ENCODE data around the gene XRCC3.

The XRCC3 gene

DNA sequence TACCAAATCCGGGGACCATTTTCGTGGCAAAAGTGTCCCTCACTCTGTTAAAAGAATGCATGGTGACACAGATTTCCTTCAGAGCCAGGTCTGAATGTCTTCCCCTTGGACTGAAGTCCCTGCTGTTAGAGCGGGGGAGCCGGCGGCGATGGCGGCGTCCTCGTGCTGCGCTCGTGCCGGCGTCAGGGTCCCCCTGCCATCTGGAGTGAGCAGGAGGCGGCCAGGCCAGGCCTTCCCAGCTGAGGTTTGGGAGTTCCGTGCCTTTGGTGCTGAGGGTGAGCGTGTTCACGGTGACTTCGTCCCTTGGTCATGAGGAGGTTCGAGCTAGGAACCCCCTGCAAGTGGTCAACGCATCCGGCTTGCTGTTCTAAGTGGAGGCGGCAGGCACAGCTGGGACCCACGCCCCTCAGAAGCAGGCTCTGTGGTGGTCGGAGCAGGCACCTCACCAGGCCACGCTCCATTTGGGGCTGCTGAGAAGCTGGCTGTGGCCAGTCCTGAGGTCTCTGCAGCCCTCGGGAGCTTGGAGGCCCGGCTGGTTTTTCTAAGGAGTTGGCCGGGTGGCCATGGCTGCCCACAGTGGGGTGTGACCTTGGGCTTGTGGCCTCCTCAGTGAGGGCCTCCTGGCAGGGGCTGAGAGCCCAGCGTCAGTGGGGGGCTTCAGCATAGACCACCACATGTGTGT is 9.9 kb upstream of the XRCC3 start:
- no peak for DNase-seq

DNA sequence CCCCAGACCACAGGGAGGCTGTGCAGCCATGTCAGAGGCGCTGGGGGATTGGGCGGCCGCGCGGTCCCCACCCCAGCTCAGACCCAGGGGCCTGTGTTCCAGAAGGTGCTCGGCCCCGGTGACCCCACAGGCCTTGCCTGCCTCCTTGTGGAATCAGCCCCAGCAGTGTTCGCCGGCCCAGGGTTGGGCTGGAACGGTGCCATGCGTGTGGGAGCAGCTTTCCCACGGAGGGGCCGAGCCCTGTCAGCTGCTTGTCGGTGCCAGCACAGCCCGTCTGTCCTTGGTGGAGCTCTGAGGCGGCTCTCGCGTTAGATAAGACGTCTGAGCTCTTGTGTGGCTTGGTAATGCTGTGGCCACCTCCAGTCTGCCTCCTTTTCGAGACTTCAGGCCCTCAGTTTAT is 8.9 kb upstream of the XRCC3 start:
- peak; percentile 96 for DNase-seq

DNA sequence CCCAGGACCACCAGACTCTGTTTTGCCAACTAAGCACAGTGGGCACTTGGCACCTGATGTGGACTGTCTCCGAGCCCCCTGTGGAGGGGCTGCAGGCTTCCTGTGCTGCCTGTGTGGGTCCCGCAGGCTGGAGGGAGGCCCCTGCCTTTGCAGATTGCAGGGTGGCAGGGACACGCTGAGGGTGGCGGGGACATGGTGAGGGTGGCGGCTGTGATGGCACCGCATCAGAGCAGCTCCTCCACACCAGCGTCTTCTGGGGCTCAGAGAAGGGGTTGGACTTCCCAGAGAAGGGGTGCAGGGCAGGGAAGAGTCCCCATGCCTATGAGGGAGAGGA is 8.5 kb upstream of the XRCC3 start:
- DNase-seq: peak; percentile 30

DNA sequence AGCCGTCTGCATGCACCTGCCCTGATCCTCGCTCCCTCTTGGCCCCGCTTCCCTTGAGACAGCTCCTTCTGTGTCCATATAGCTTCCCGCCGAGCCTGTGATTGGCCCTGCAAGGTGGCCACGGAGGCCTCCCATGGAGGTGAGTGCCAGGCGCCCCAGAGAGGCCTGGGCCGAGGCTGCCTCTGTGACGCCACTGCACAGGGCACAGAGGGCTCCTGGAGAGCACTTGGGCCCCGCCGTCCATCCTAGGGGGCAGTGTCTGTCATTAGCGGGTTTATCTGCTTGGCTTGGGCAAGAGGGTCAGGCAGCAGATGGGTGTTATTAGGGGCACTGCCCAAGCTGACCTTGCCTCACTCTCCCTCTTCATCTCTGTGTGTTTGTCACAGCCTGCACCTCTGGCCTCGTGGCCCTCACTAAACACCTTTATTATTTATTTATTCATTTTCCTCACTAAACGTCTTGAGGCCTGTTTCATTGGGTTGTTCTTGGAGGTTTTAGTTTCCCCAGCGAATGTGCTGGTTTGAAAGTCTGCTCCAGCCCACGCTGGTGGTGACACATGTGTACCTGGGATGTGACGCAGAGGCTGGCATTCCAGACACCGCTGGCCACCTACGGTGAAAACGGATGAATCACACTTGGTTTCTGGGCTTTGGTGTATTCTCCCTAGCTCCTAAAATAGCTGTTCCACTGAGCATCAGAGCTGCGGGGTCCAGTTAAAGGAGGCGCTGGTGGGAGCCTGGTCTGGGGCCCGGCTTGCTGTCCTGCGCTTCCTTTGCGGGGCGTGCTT is 6.3 kb upstream of the XRCC3 start:
- no peak for DNase-seq

DNA sequence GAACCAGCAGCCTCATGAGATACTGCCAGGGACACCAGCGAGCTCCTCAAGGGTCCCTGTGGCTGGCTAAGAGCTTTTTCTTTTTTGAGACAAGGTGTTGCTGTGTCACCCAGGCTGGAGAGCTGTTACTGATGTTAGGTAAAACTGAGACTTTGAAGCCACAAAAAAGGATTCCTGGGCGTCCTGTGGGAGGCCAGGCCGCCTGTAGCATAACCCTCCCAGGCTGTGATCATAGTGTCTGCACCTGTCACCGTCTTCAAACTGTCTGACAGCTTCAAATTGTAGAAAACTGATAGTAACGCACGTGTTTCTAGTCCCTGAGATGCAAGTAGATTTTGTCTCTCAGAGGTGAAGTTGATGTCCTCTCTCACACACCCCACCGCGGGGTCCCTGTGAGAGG is 4.5 kb upstream of the XRCC3 start:
- DNase-seq: no peak

DNA sequence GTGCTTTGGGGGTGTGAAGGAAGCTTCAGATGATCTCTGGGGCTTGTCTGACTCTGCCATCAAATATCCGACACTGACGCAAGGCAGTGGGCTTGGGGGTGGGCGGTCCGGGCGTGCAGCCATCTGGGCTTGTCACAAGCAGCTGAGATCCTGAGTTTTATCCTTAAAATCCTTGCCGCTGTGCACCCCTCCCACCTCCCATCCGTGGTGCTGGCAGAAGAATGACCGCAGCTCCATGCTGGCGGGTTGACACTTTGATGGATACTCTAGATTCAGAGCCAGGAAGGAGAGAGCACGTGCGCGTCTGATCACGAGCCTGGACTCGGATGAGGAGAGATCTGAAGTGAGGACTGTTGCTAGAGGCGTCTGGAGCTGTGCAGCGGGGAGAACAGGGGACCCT is 3.3 kb upstream of the XRCC3 start:
- DNase-seq: no peak

DNA sequence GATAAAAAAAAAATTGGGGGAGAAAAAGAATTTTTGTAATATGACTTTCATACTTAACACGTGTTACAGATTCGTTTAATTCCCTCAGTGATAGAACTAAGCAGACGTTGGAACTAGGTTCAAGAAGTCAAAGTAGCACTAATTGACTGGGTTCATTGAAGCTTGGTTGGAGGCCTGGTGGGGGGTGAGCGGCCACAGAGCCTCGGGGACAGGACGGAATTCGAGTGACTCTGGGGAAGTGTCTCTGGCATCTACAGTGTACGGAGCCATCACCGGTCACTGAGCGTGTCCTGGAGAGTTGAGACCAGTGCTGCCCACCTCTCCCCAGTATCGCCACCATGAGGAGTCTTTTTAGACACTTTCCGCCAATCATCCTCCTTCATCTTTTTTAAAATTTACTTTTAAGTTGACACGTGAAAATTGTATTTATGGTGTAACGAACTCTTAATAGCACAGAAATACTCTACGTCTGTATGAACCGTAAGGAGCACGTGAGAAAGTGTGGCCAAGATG is 1.7 kb upstream of the XRCC3 start:
- DNase-seq: no peak

DNA sequence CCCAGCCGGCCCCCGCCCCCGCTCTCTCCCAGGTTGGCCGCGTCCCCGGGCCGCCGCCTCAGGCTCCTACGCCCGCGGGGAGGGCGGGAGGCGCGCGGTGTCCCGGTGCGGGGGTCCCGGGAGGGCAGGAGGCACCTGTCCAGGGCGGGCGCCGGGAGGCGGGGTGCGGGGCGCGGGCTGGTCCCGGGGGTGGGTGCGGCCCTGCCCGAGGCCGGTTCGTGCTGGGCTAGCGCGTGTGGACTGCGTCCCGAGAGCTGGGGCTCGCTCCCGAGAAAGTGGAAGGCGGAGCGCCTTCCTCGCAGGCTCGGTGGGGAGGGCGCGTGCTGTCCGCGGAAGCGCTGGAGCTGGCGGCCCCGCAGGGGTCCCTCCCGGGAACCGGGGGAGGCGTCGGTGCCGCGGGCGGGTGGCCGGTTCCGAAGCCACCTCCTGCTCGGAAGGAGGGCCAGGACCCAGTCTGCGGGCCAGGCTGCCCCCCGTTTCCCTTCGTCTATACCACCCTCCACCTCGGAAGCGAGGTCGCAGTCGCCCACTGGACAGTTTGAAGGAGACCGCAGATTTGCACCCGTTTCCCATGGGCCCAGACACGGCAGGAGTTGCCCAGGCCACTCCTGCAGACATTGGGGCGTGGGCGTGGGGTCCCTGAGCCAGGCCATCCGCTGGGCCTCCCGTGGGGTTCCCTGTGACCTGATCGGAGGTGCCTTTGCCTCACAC is 995 bp upstream of the XRCC3 start:
- DNase-seq: no peak

DNA sequence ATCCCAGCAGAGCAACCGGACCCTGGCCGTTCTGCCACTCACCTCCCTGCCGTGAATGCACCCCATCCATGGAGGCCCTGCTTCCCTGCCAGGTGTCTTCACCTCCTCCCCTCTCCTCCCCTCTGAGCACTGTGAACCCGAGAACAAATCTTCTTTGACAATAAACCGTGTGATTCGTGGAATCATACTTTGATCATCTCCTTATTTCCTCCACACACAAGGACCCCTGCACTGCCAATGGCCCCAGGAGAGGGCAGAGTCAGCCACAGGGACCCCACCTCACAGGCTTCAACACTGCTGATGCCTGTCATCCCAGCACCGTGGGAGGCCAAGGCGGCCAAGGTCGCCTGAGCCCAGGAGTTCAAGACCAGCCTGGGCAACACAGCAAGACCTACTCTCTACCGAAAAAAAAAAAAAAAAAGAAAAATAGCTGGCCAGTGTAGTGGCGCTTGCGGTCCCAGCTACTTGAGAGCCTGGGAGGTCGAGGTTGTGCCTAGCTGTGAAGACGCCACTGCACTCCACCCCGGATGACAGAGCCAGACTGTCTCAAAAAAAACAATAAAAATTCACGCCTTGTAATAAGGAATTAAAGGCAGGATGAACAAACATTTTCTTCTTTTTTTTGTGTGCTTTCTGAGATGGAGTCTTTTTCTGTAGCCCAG is 1.1 kb downstream of the XRCC3 start:
- DNase-seq: no peak

DNA sequence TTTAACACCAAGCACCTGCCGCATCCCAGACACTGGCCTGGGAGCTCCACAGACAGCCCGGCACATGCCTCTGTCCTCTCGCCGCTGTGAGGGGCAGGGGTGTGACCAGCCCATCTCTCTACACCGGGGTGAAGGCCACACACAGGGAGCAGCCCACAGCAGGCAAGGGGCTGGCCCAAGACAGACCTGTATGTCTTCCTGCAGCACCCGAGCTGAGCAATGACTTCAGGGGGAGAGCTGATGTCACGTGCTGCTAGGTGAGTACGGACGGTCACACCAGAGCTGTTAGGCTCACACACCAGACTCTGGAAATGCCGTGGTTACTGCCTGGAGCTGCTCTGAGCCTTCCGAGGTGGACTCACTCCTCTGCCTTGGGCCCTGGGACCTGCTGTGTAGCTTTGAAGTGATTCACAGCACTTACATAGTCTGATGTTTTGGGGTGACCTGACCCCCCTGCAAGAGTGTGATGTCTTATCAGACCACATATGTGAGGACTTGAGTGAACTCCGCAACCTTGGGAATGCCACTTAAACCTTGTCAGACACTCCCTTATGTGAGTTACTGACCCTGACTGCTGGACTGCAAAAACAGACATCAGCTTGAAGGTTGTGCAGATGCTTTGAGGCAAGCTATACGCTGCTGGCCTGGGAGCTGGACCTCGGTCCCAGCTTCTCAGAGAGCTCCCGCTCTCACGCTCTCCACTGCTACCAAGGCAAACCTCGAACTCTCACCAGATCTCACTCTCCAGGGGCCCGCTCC is 1.8 kb downstream of the XRCC3 start:
- peak; percentile 60 for DNase-seq

DNA sequence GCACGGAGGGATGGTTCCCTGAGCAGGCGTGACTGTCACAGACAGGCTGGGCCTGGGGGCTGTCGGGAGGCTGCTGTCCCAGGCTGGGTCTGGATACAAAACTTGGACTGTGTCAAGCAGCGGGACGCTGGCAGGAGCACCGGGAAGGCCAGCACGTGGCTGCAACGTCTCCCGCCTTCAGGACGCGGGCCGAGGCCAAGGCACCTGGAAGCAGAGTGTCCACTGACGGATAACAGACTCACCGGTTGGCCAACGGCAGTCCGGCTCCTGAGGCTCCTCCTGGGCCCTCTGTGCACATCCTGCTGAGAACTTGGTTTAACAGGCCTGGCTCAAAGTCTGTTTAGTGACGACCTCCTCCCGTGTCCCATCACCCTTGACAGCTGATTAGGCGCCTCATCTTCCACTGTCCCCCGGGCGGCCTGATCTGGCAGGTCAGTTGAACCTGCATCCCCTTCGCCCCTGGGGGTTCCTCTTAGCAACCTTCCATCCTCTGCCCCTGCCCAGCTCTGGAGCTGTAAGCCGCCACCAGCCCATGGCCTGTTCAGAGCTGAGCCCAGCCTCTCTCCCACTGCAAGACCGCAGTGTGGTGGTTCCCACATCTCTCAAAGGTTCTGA is 2.5 kb downstream of the XRCC3 start:
- no peak for DNase-seq

DNA sequence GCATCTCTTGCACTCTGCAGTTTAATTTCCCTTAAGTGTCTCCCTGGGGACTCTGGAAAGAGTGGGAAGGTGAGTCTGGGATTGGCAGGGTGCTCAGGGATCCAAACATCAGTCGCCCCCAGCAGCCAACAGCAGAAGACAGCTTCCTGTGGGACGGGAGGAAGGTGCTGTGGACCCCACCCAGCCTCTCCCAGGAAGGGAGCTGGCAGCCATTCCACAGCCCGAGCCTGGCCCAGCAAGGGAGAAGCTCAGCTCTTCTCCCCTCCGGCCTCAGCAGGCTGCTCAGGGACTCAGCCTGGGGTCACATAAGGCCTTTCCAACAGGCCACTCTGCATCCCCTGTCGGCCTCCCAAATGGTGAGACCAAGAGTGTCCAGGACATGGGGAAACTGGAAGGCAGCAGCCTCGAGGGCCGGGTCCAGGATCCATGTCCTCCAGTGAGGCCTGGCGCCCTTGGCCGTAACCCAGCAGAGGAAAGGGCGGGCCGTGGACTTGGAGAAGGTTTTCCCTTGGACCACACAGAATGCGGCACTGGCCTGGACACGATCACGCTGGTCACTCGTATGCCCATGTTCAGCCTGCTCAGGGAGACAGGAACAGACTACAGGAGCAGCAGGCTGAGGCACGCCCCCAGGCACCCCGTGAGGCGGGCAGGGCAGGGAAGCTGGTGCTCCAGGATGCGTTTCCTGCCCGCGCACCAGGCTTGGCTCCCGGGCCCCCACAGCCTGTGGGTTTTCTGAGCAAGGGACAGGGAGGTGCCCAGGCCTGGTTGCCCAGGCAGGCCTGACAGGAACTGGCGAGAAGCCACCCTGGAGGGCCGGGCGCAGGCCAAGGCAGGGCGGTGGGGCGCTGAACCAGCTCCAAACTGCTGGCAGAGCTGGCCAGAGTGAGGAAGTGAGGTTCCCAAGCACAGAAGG is 3.5 kb downstream of the XRCC3 start:
- peak; percentile 19 for DNase-seq

DNA sequence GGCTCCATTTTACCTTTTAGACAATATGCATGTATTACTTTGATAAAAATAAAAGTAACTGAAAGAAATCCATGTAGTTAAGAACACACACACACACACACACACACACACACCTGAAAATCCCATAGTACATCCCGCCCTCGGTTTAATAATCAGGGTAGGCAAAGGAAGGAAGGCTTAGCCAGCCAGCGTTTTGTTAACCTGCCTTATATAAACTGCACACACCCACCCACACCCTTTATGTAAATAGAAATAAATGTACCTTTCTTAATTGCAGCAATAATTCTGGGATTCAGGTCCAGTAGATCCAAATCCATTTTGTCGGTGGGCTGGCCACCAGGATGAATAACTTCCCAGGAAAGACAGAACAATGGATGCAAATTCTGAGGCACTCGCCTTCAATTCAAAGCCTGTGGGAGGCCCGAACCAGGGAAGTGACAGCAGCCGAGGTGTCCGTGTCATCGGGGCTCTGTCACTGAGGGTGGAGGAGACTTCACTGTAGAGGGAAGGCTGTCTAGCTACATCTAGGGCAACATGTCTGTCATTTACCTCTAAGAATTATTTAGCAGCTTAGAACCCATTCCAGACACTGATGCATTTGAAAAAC is 4.4 kb downstream of the XRCC3 start:
- DNase-seq: no peak

DNA sequence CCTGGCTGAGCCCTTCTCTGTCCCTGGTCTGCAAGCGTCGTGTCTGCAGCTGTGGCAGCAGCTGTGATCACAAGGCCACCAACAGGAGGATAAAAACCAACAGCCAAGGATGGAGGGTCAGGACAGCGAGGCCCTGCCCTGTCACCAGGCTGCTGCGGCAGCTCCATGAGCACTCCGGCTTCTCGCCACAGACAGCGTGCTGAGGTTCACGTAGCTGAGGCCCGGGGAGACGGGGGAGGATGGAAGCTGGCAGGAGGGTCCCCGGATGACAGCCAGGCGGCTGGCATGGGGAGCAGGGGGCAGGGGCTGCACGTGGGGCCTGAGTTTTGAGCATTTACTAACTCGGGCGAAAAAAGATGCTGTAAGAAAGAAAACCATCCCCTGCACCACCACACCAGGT is 5.4 kb downstream of the XRCC3 start:
- no peak for DNase-seq

DNA sequence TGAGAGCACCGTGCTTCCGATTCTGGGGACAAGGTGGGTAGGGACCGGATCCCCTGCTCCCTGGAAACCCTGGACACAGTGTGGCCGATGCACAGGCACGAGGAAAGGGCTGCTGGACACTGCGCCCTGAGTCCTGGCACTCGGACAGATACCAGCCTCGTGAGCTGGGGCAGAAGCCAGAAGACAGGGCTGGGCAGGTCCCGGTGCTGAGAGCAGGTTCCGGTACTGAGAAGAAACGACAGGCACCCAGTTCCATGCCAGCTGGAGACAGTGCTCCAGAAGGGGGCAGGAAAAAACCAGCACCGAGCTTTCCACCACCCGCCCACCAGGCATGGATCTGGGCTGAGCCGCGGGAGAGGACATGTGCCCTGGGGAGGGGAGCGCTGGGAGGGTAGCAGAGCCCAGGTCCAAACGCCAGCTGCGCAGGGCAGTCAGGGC is 6.5 kb downstream of the XRCC3 start:
- DNase-seq: no peak

DNA sequence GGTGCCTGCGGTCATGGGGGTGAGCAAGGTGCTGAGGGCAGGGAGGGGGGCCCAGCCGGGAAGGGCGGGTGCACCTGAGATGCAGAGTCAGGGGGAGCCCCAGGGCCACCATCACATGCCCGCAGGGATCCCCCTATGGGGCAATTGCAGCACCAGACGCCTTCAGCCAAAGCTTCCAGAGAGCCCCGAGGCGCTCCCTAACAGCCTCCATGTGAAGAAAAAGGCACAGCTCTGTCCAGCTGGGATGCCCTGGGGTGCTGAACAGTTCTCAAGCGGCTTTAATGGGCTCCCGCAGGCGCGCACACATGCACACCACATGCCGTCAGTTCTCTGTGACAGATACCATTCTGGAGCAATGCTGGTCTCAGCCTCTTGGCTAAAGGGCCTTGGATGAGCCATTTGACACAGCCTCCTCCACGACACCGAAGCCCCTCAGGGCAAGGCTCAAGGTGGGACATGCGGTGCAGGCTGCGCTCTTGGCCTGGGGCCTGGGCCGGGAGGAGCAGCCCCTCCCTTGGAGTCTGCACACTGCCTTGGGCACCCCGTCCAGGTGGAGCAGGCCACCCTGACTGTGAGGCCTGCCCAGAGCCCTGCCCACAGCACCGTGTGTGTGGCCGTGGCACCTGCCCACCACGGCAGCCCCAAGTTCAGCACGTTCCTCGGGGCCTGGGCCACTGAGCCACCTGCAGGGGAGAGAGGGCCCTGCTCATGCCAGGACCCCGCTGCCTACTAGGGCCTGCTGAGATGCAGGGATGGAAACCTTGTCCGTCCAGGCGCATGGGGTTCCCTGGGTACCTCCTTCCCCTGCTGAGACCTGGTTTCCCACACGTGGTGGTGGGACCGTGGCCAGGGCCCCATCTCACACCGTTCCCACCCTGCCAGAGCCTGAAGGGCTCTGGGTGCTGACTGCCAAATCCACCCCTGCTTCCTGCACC is 7.7 kb downstream of the XRCC3 start:
- DNase-seq: no peak

DNA sequence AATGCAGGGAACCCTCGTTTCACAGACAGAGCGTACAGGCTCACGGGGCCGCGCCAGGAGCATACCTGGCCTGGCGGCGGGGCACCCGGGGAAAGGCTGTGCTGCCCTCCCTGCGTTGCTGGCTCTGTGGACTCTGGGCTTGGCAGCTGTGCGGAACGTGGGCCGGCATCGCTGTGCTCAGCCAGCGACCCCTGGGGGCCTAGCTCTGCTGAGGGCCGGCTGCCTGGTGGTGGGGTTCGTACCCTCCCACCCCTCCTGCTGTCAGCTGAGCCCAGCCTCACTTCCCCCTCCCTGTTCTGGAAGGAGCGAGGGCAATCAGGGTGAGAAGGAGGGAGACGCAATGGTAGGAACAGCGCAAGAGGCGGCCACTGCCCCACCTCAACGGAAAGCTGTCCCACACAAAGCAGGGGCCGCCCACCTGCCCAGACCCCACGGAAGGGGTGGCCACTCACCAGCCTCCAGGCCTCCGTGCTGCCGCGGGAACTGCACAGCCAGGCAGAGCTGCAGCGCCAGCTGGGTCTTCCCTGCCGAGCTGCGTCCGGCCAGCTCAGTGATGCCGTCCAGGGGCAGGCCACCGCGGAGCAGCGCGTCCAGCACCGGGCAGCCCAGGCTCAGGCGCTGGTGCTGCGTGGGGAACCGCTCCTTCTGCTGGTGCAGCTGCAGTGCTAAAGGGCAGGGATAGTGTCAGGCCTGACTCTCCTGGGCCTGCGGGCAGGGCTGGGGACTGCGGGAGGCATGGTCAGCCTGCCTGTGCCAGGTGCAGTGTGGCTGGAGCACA is 8.5 kb downstream of the XRCC3 start:
- DNase-seq: no peak

DNA sequence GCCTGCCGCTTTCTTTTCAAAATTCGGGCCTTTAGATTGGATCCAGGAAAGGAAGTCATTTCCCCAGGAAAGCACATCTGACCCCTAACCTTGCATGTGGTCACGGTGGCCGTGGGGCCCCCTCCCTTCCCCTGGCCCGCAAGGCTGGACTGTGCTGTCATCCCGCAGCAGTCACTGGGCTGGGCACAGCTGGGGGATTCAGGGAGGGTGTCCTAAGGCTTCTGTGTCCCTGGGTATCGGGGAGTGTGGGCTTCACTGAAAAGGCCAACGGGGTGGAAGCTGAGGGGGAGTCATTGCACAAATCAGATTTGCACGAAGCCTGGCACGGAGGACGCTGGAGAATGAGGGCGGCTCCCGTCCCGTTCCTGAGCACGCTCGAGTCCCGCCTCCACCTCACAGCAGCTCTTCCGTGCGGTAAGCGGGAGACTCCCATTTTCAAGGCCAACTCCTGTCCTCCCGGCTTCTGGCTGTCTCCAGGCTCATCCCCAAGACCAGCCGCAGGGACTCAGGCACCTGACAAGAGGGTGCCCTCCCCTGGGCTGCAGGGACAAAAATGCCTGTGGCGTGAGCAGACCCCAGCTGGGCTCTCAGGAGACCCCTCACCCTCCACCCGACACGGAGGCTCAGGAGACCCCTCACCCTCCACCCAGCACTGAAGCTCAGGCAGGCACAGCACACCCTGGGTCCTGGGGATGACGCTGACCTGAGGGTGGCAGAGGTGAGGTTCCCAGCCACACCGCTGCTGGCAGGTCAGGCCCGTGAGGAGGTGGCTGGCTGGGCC is 9.6 kb downstream of the XRCC3 start:
- DNase-seq: no peak
